NCI-H1105 treated with DMSO at 0.1 percent for 48 hours (cell line): ENCODE data around the gene SIPA1.
"Not testable (repeated sequence)": the region's sequence is repeated elsewhere in the genome, so short reads cannot be mapped to it uniquely, and the experiment has no call there.

Experiments
- DNase-seq: peaks from one replicate; lab custom pipeline; 2025; lab: John Stamatoyannopoulos, UW

Gene SIPA1

DNA sequence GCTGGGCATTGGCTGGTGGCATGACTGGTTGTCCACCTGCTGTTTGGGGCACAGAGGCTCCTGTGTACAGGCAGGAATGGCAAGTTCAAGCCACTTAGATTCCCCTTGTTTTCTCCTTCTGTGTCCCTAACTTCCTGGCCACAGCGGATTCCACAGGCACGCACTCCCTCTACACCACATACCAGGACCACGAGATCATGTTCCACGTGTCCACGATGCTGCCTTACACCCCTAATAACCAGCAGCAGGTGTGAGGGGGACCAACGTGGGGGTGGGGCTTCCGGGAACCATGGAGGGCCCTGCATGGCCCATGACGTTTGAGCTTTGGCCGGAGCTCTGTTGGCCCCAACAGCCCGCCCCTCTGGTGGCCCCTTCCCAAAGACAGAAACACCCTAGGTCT, 7.8 kb downstream of the SIPA1 start:
- DNase-seq, result no peak

DNA sequence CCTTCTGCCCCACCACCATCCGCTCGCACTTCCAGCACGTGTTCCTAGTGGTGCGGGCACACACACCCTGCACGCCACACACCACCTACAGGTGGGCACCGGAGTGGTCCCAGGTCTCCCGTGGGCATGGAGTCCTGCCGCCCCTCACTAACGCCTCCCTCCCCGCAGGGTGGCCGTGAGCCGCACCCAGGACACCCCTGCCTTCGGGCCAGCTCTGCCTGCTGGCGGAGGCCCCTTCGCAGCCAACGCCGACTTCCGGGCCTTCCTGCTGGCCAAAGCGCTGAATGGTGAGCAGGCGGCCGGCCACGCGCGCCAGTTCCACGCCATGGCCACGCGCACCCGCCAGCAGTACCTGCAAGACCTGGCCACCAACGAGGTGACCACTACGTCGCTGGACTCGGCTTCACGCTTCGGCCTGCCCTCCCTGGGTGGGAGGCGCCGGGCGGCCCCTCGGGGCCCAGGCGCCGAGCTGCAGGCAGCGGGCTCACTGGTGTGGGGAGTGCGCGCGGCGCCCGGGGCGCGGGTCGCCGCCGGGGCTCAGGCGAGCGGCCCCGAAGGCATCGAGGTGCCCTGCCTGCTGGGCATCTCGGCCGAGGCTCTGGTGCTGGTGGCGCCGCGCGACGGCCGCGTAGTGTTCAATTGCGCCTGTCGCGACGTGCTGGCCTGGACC, 8.5 kb downstream of the SIPA1 start:
- DNase-seq, result no peak

DNA sequence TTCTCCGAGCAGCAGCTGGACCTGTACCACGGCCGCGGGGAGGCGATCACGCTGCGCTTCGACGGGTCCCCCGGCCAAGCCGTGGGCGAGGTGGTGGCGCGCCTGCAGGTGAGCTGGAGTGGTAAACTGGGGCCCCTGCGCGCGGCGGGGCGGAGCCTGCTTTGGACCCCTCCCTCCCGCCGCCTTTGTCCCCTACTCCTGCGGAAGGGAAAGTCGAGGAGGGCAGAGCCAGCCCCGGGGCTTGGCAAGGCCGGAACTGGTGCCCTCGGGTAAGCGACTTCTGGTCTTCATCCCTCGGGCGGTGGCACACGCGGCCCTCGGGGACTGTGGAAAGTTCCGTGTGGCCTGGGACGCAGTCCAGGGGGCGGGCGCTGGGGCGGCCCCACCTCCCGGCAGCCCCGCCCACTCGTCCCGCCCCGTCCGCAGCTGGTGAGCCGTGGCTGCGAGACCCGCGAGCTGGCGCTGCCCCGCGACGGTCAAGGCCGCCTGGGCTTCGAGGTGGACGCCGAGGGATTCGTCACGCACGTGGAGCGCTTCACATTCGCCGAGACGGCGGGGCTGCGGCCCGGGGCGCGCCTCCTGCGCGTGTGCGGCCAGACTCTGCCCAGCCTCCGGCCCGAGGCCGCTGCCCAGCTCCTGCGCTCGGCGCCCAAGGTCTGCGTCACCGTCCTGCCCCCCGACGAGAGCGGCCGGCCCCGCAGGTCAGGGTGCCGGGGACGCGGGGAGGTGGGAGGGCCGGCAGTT, 9.2 kb downstream of the SIPA1 start:
- DNase-seq, result no peak

DNA sequence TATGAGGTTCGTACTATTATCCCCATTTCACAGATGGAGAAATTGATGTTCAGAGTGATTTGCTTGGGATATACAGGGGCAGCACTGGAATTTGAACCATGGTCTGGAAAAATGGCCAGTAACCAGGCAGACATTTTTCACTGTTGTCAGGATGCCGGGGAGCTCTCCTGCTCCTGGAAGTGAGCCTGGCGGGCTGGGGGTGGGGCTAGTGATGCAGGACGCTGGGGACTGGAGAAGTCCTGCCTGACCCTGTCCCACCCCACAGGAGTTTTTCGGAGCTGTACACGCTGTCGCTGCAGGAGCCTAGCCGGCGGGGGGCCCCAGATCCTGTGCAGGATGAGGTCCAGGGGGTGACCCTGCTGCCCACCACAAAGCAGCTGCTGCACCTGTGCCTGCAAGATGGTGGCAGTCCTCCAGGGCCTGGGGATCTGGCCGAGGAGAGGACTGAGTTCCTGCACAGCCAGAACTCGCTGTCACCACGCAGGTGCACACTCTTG, 11.1 kb downstream of the SIPA1 start:
- no peak for DNase-seq

DNA sequence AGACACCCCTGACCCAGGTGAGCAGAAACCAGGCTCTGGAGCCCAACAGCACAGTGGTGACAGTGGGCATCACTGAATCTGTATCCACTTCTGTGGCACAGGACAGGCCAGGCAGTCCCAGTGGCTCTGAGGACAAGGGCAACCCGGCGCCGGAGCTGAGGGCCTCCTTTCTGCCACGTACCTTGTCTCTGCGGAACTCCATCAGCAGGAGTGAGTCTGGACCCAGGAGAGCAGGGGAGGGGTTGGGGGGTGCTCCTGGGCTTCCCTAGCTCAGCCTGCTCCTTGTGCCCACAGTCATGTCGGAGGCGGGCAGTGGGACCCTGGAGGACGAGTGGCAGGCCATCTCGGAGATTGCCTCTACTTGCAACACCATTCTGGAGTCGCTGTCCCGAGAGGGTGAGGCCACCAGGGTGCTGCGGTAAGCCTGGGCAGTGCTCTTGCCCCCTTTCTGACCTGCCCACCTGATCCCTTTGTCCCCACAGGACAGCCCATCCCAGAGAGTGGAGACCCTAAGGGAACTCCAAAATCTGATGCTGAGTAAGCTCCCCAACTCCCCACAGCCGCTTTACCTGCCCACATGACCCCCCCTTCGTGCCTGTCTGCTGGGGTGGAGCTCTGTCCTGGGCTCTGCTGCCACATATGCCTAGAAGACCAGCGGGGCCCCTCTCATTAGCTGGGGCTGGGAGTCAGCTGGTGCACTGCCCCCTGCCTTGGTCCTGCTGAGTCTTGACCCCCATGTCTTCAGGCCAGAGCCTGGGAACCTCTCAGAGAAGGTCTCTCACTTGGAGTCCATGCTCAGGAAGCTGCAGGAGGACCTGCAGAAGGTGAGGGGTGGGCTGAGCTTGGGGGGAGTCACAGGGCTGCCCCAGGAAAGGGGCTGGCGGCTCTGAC, 12.0 kb downstream of the SIPA1 start:
- no peak for DNase-seq

DNA sequence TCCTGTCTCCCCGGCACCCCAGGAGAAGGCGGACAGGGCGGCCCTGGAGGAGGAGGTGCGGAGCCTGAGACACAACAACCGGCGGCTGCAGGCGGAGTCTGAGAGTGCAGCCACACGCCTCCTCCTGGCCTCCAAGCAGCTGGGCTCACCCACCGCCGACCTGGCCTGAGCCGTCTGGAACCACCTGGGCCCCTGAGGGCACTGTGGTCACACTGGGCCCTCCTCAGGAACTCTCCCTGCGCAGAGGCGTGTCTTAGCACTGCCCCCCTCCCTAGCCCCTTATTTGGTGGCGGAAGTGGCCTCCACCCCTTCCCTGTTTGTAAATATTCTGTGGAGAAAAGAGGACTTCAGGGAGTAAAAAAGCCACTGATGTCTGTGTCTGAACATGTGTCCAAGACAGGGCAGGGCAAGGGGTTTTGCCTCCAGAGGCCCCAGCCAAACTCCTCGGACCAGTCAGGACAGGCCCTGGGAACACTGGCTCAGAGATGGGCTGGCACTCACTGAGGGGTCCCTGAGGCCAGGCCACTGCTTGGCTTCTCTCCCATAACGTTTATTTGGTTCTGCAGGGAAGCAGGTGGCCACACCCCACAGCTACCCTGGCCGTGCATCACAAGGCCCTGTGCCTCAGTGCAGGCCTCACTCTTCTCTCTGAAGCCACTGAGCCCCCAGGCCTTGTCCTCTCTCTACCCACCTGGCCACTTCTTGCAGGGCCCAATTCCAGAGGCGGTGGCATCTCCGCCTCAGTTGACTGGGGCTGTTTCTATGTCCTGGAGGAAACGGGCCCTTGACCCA, 12.8 kb downstream of the SIPA1 start:
- no peak for DNase-seq

DNA sequence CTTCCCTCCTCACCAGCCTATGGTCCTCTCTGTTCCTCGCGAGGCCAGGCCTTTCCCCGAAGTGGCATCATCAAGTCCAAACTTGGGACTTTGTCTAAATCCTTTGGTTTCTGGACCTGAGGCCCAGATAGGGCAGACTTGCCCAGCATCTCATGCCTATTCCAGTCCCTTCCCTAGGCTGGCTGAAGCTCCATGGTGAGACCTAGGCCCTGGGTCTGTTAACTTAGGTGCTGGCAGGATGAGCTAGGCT, 13.4 kb downstream of the SIPA1 start:
- DNase-seq, result no peak

DNA sequence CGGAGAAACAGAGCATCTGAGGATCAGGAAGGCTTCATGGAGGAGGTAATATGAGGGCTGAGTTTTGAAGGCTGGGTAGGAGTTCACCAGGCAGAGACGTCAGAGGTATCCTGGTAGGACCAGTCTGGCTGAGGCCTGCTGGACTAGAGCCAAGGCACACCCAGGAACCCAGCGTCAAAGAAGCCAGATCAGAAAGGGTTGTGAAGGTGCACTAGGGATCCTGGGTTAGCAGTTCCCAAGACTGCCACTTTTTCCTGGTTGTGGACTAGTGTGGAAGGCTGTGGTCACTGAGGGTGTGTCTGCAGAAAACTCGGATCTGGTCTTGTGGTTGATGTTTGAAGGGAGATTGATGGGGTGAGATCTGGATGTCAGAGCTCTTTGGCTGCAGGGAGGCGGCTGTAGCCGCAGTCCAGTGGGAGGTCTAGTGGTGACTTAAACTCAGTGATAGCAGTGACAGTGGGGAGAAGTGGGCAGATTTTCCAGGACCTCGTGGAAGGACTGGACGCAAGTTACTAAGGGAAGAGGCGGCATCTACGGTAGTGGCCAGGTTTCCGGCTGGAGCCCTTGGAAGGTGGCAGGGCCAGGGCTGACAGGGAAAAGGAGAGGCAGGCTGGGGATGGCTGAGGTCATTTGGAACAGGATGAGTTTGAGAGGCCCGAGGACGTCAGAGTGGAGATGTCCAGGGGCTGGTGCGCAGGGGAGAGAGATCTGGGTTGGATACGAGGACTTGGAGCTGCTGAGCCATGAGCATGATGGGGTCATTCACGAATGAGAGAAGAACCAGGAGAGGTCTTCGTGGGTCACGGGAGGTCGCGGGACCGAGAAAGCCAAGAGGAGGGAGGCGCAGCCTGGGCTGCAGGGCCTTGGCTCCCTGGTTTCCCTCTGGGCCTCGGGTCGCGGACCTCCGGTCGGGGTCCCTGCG, 13.9 kb downstream of the SIPA1 start:
- DNase-seq, result no peak

DNA sequence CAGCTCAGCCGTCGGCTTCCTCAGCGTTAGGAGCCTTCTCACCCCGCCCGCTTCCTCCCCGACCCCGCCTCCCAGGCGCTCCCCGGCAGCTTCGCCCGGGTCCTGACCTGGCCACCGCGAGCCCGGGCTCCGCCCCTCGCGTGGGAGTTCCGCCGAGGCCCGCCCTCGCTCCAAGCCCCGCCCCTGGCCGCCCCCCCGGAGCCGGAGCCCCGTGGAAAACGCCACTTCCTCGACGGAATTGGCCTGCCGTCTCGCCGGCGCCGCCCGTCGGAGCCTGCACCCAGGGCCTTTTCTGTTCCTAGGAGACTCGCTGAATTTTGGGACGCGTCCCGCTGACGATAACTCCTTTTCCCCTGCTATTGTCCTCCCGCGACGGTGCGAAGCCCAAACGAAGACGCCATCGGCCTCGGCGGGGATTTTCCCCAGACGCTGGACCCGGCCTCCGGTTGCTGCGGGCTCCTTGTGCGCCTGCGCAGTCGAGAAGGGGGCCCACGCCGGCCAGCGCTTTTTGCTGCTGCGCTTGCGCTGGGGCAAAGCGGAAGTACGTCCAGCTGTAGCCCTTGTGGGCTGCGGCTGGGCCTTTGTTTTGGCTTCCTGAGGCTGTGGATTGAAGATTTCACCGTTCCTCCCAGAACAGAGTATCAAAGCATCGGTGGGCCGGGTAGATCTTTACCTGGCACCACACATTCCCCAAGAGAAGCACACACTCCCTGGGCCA, 14.8 kb downstream of the SIPA1 start:
- peak; percentile 90 for DNase-seq

DNA sequence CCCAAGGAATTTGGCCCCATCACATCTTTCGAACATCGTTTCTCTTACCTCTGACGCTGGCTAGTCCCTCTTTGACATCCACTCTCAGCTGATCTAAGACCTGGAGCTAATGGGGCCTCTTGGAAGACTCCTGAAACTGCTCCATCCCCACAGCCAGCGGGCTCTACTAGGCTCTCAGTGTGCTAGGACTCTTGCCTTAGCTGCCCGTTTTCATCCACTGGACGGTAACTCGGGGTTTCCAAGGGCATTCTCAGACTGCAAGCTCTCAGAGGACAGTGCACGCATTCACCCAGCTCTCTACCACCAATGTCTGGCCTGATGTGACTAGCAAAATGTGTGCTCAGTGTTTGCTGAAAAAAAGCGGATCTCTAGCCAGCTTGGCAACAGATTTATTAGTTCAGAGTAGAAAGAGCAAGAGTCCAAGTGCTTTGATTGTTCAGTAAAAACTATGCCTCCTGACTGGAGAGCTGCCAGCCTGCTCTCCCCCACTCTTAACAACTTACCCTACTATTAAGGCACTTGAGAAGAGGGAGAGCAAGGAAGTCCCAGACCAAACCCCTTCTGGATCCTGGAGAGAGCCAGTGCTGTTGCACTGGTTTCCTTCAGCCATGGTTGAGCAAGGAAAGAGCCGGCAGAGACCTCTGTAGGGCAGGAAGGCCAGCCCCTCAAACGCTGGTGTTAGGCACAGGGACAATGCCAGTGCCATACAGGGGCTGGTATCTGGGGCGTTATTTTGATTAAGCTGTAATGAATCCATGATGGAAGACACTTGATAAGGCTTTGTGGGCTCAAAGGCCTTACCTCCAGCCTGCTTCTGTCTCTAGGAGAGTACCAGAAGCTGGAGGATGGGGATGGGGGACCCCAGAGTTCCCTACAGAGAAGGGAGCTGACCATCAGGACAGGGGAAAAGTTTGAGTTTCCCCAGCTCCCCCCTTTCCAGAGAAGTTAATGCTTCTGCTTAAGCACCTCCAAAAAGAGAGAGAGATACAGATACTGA, 15.6 kb downstream of the SIPA1 start:
- DNase-seq, result peak; percentile 73

DNA sequence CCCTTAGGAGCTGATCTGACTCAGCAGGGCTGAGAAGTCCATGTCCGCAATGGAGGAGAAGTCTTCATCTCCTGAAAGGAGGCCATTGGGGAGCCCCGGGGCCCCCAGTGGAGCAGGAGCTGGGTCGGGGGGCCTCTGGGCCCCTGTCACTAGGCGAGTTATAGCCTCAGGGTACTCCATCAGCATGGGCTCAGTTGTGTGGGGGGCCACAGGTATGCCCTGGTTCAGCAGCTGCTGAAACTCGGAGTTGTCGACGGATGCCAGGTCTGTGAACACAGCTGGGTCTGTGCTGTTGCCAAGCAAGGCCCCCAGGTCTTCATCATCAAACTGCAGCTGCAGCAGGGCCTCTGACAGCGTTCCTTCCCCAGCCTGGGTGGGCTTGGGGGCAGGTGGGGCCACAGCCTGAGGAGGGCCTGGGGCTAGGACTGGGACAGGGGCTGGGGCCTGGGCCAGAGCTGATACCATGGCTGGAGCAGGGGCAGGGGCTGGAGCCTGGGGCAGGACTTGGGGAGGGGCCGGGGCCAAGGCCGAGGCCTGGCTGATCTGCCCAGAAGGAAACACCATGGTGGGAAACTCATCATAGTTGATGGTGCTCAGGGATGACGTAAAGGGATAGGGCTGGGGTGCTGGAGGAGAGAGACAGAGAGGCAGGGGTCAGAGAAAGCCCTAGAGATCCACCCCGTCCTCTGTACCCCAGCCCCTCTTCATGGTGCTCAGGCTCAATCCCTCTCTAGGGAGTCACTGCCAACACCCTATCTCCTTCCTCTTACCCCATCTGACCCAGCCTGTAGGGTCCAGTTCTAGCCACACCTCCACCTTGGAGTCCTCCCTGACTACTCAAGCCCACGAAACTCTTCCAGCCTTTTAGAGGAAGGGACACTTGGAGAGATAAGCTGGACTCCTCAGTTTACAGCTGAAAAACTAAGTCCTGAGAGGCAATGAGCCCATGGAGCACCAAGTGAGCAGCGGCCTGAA, 16.8 kb downstream of the SIPA1 start:
- no peak for DNase-seq

DNA sequence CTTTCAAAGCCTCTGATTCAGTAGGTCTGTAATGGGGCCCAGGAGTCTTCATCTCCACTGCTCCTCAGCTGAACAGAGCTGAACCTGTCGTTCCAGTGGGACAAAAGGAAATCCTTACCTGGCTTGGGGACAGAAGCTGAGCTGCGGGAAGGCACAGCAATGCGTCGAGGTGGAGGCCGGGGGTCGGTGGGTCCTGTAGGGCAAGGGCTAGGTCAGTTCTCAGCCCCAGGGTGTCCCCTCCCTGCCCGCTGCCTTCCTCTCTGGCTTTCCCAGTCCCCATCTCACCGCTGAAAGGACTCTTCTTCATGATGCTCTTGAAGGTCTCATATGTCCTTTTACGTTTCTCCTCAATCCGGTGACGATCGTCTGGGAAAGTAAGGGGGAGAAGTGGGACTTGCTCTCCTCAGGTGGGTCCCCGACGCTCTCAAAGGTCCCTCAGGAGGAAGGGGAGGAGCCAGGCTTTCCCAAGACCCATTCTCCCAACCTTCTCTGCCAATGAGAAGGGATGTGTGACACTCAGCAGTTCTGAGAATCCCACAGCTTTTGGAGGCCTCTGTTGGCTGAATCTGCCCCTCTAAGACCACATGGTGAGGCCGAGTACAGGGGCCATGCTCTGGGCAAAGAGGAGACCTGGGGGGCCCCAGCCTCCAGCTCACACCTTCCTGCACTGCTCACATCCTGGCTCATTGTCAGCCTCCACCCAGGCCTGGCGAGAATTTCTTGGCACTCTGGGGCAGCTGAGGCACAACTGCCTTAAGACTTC, 17.9 kb downstream of the SIPA1 start:
- DNase-seq, result no peak

DNA sequence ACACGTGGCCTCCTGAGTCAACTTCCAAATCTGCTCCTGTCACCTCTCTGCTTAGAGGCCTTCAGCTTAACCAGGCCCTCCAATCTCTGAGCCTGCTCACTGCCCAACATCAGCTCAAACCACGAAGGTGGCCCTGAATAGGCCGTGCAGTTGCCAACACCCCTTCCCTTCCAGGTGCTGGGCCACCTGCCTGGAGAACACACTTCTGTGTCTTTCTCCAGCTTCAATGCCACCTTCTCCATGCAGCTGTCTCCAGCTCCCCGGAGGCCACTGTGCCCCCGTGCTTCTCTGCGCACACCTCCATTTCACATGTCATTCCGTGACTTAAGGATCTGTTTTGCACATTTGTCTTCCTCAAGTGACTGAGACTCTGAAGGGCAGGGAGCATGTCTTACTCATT, 19.5 kb downstream of the SIPA1 start:
- DNase-seq, result no peak

DNA sequence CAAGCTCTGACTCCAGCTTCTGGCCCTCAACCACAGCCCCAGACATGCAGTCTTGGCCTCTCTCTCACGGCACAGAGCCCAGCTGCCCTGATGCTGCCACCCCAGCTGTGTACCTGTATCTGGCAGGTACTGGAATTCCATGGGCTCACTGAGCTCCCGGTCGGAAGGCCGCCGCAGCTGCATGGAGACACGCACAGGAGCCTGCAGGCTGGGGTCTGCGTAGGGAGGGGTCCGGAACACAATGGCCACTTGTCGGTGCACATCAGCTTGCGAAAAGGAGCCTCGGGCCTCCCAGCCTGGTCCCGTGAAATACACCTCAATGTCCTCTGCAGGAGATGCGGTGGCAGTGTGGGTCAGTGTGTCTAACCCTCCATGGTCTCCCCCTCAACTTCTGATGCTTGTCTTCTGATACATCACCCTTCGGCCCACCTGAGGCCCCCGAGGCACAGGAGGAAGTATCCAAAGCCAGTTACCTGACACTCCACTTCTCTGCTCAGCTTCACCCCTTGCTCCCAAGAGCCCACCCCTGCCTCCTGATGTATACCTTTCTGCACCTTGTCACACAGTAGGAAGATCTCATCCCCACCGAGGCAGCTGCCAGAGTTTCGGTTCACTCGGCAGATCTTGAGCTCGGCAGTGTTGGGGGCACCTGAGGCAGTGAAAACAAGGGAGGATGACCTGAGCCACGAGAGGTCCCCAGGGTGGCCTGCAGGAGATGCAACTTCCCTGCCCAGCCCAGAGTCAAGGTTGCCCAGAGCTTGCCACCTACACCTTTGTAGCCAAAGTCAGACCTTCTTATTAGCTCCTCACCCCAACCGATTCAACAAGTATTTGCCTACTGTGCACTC, 20.5 kb downstream of the SIPA1 start:
- DNase-seq, result no peak

DNA sequence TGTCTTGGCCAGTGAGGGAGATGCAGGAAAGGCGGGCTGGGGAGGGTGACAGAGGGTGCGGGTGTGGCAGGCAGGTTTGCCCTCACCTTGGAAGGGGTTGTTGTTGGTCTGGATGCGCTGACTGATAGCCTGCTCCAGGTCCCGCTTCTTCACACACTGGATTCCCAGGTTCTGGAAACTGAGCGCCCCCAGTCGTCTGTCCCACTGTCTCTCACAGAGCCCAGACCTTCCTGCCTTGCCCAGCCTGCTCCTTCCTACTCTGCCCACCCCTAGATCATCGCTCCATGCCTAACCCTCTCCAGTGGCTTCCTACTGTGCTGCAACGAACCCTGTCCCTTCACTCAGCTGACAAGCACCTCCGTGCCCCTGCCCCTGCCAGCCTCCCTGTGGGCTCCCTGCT, 22.1 kb downstream of the SIPA1 start:
- DNase-seq, result no peak

DNA sequence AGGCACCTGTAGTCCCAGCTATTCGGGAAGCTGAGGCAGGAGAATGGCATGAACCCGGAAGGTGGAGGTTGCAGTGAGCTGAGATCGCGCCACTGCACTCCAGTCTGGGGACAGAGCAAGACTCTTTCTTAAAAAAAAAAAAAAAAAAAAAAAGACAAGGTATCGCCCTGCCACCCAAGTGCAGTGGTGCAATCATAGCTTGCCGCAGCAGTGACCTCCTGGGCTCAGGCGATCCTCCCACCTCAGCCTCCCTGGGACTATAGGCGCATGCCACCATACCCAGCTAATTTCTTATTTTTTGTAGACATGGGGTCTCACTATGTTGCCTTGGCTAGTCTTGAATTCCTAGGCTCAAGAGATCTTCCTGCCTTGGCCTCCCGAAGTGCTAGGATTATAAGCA, 23.0 kb downstream of the SIPA1 start:
- DNase-seq, result not testable (repeated sequence)
